GM12892 (cell line): ENCODE measurements around the gene FEM1C.

ENCODE experiments used
- DNase-seq: peaks from one replicate; pipeline ENCODE4 v3.0.0; 2011; ENCODE audit not compliant: insufficient read length
- FAIRE-seq: peaks from 2 replicates; lab custom pipeline; 2011; peaks lifted over from hg19 to GRCh38; lab: Jason Lieb, UNC
- POLR2A ChIP-seq: IDR thresholded peaks from 2 replicates; pipeline ENCODE4 v1.6.1; 2011; ENCODE audit warnings: low read depth, low read length, control low read depth
- POLR2AphosphoS5 ChIP-seq: IDR thresholded peaks from 2 replicates; pipeline ENCODE4 v1.6.1; 2011; ENCODE audit warnings: low read depth, low read length, control low read depth
- TAF1 ChIP-seq: IDR thresholded peaks from 2 replicates; pipeline ENCODE4 v1.6.1; 2011; ENCODE audit warnings: low read depth, mild to moderate bottlenecking, control low read depth, low read length, borderline replicate concordance

The FEM1C gene

GRCh38 chr5:115535479-115536035, 9.0 kb downstream of the FEM1C start:
- no peak for DNase-seq
- FAIRE-seq = no peak
- no peak for TF ChIP-seq TAF1
- TF ChIP-seq POLR2AphosphoS5 = no peak
- no peak for TF ChIP-seq POLR2A

DNA sequence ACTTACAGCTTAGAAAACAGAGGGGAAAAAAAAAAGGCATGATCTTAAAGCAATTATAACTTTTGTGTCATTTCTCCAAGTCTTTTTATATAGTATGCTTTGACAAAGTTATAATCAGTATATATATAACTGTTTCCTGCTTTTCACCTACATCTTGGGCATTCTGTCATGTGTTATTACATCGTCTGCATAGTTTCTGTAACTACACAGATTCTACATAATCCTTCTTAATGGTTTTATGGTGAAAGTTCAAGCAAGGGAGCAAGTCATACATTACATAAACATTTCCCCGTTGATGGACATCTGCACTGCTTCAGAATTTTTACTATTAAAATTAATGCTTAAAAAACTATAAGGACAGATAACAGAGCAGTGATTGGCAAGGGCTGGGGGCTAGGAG, 12.1 kb downstream of the FEM1C start:
- no peak for FAIRE-seq
- TF ChIP-seq POLR2A = no peak
- no peak for TF ChIP-seq TAF1
- TF ChIP-seq POLR2AphosphoS5 = no peak
- DNase-seq = no peak

GRCh38 chr5:115531787-115532367, 12.7 kb downstream of the FEM1C start:
- DNase-seq (no peak), FAIRE-seq (no peak)
- no peak for TF ChIP-seq POLR2A
- no peak for TF ChIP-seq POLR2AphosphoS5
- no peak for TF ChIP-seq TAF1

DNA sequence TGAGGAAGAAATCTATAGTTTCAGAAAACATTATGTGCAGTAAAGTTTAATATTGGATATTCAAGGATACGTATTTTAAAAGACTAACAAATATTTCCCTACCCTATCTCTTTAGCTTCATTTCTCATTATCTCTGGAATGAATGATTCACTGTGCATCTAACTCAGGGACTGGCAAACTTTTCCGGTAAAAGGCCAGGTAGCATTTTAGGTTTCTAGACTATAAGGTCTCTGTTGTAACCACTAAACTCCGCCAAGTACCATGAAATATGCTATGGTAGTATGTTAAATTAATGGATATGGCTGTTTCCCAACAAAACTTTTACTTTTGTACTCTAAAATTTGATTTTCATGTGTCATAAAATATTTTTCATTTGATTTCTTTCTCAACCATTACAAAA, 13.2 kb downstream of the FEM1C start:
- DNase-seq (no peak), FAIRE-seq (no peak)
- TF ChIP-seq TAF1 (no peak), POLR2AphosphoS5 (no peak), POLR2A (no peak)

- DNase-seq (no peak), FAIRE-seq (no peak)
- TF ChIP-seq POLR2A (no peak), POLR2AphosphoS5 (no peak), TAF1 (no peak)
Measured at GRCh38 chr5:115530426-115530825, 14.1 kb downstream of the FEM1C start.

DNA sequence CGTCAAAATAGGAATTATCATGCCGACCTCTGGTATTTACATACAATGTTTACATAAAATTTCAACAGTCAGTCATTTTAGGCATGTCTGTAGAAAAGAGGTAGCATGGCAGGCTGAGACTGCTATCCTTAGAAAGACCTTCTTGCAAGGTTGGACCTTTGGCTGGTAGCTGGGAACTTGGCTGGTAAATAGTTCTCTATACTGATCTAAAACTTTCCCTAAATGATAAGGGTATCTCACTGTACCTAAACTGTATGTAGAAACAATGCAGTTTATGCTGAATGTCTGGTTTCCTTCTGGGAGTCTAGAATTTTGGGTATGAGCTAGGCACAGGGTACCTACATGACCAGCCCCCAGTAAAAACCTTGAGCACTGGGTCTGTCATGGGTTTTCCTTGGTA, 18.0 kb downstream of the FEM1C start:
- DNase-seq = no peak
- TF ChIP-seq TAF1 = no peak
- no peak for TF ChIP-seq POLR2AphosphoS5
- no peak for TF ChIP-seq POLR2A
- no peak for FAIRE-seq

- DNase-seq (no peak), FAIRE-seq (no peak)
- TF ChIP-seq TAF1 = no peak
- no peak for TF ChIP-seq POLR2AphosphoS5
- TF ChIP-seq POLR2A = no peak
Measured at GRCh38 chr5:115524199-115524847, 20.3 kb downstream of the FEM1C start.

DNA sequence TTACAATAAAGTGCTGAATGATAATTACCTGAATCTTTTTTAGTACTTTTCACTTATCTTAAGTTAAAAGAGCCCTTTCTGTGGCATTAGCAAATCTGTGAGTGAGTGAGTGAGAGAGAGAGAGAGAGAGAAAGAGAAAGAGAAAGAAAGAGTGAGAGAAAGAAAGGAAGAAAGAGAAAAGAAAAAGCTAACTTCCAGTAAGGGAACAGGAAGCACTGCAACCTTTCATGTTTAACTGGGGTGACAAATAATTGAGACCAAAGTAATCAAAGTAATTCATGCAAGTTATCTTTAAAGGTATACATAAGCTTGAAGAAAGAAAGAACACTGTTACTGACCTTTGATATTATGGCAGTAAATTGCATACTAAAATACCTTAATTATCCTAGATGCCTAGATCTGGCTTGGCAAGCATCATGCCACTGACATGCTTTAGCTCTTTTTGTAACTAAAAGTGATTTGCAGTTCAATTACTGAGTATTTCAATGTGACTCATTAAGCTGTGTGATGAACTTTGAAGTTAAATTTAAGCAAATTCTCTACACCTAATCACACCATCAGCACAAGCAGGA, 21.7 kb downstream of the FEM1C start:
- DNase-seq (no peak), FAIRE-seq (no peak)
- TF ChIP-seq POLR2A (no peak), TAF1 (no peak), POLR2AphosphoS5 (no peak)

DNA sequence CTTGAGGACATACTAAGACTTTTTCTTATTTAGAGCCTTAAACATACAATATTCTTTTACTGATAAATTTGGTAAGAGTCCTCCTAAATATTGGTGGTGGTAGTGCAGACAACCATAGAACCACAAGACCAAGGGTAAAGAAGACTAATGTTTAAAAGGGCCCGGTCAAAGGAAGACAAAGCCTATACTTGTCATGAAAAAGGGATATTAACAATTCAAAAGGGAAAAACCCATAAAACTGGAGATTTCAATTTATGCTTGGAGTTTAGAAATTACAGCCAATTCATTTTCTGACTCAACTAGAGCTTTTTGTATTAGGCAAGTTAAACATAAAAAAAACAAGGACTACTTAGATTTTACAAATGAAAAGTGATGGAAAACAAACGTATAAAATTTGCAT, 24.4 kb downstream of the FEM1C start:
- TF ChIP-seq POLR2A (no peak), POLR2AphosphoS5 (no peak), TAF1 (no peak)
- no peak for DNase-seq
- no peak for FAIRE-seq

DNA sequence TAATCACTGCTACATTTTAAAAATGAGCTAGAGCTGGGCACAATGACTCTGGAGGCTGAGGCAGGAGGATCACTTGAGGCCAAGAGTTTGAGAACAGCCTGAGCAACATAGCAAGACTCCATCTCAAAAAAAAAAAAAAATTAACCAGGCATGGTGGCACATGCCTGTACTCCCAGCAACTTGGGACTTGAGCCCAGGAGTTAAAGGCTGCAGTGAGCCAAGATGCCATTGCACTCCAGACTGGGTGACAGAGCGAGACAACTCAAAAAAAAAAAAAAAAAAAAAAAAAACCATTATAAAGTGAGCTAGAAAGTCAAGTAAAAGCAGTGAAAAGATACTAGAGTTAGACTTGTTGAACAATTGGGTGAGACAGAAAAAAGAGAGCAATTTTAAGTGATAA, 28.2 kb downstream of the FEM1C start:
- FAIRE-seq (no peak), DNase-seq (no peak)
- TF ChIP-seq POLR2A (no peak), POLR2AphosphoS5 (no peak), TAF1 (no peak)

- TF ChIP-seq TAF1 (no peak), POLR2A (no peak), POLR2AphosphoS5 (no peak)
- FAIRE-seq (no peak), DNase-seq (no peak)
Measured at GRCh38 chr5:115514220-115514619, 30.4 kb downstream of the FEM1C start.
